HEK293 (cell line): ENCODE data around the gene CRYBG1.
"Not testable (repeated sequence)": the region's sequence is repeated elsewhere in the genome, so short reads cannot be mapped to it uniquely, and the experiment has no call there.

ENCODE experiments used
- CTCF ChIA-PET: fragments of 350-600 bp; formaldehyde crosslinking; extraction: SDS; loops from one replicate; lab custom pipeline; 2021; ENCODE audit warnings: antibody characterized with exemption; lab: Yijun Ruan, JAX
- POLR2A ChIA-PET: fragments of 300-600 bp; formaldehyde crosslinking; extraction: SDS; loops from one replicate; lab custom pipeline; 2020; ENCODE audit warnings: antibody characterized with exemption, inconsistent platforms; lab: Yijun Ruan, JAX
- H3K27ac ChIP-seq: fragments of 200-500 bp; sonication (Bioruptor generic); 2 replicates; pipeline ENCODE4 v1.5.1; 2014; ENCODE audit warnings: low read depth, low read length, control low read depth, inconsistent platforms; ENCODE audit errors: extremely low read depth
- H3K36me3 ChIP-seq, 2 experiments: fragments of 200-500 bp in 1 of 2; sonication (Bioruptor generic) in 1 of 2; 1 replicate in 1 of 2; 2 replicates in 1 of 2; pipeline ENCODE4 v1.5.1; 2014 to 2017; ENCODE audit warnings: inconsistent platforms in 2 of 2, low read length in 2 of 2; ENCODE audit not compliant: control insufficient read depth in 2 of 2, insufficient read depth in 1 of 2
- H3K4me1 ChIP-seq: fragments of 200-500 bp; sonication (Bioruptor generic); 2 replicates; pipeline ENCODE4 v1.5.1; 2014; ENCODE audit warnings: mild to moderate bottlenecking, low read length, inconsistent platforms; ENCODE audit not compliant: control insufficient read depth, insufficient read depth
- H3K4me3 ChIP-seq: 2 replicates; pipeline ENCODE4 v1.5.1; 2011; ENCODE audit warnings: low read depth, mild to moderate bottlenecking, control low read depth, low read length, moderate library complexity
- H3K9me3 ChIP-seq: fragments of 200-500 bp; sonication (Bioruptor generic); 2 replicates; pipeline ENCODE4 v1.5.1; 2014; ENCODE audit warnings: low read depth, low read length, inconsistent platforms; ENCODE audit not compliant: control insufficient read depth, insufficient read depth
- HOXD13 ChIP-seq: sonication (generic); formaldehyde crosslinking; IDR thresholded peaks from 2 replicates; pipeline ENCODE4 v1.8.0; 2022; ENCODE audit warnings: missing genetic modification reagents, borderline replicate concordance
- IKZF3 ChIP-seq: fragments of 450-650 bp; IDR thresholded peaks from 2 replicates; pipeline ENCODE4 v1.5.0; 2018; ENCODE audit warnings: missing biosample characterization, mild to moderate bottlenecking, missing genetic modification characterization, moderate library complexity
- PRDM10 ChIP-seq: fragments of 450-650 bp; formaldehyde crosslinking; IDR thresholded peaks from 2 replicates; pipeline ENCODE4 v1.5.1; 2016; ENCODE audit warnings: missing biosample characterization, missing genetic modification characterization
- PRDM2 ChIP-seq: fragments of 450-650 bp; formaldehyde crosslinking; IDR thresholded peaks from 2 replicates; pipeline ENCODE4 v1.5.1; 2016; ENCODE audit warnings: missing biosample characterization, missing genetic modification characterization, borderline replicate concordance
- SCRT1 ChIP-seq: fragments of 450-650 bp; formaldehyde crosslinking; IDR thresholded peaks from 2 replicates; pipeline ENCODE4 v1.5.1; 2016; ENCODE audit warnings: missing biosample characterization, missing genetic modification characterization, borderline replicate concordance
- TCF7L2 ChIP-seq: IDR thresholded peaks from 2 replicates; pipeline ENCODE4 v1.6.1; 2011; ENCODE audit warnings: low read depth, mild to moderate bottlenecking, inconsistent platforms, low read length, moderate library complexity, borderline replicate concordance
- TRIM28 ChIP-seq: IDR thresholded peaks from 2 replicates; pipeline ENCODE4 v1.6.1; 2011; ENCODE audit warnings: low read length, control low read depth, borderline replicate concordance
- ZNF426 ChIP-seq: fragments of 450-650 bp; formaldehyde crosslinking; IDR thresholded peaks from 2 replicates; pipeline ENCODE4 v1.5.1; 2017; ENCODE audit warnings: missing biosample characterization, missing genetic modification characterization, mild to moderate bottlenecking, inconsistent platforms, moderate library complexity
- ZNF621 ChIP-seq: fragments of 450-650 bp; formaldehyde crosslinking; IDR thresholded peaks from 2 replicates; pipeline ENCODE4 v1.5.1; 2017; ENCODE audit warnings: missing biosample characterization, missing genetic modification characterization
- ZNF658 ChIP-seq: fragments of 450-650 bp; formaldehyde crosslinking; IDR thresholded peaks from 2 replicates; pipeline ENCODE4; 2016; ENCODE audit warnings: missing biosample characterization, missing genetic modification characterization
- ZNF791 ChIP-seq: fragments of 450-650 bp; formaldehyde crosslinking; IDR thresholded peaks from 2 replicates; pipeline ENCODE4 v1.5.1; 2016; ENCODE audit warnings: missing biosample characterization, missing genetic modification characterization
- ZSCAN18 ChIP-seq: fragments of 450-650 bp; formaldehyde crosslinking; IDR thresholded peaks from 2 replicates; pipeline ENCODE4 v1.5.1; 2016; ENCODE audit warnings: missing biosample characterization, missing genetic modification characterization

Gene CRYBG1

GRCh38 chr6:106398621-106399020 is 38.1 kb downstream of the CRYBG1 start:
- H3K4me3 ChIP-seq, result no peak overlapping the region
- POLR2A ChIA-PET, result no interaction called here
- CTCF ChIA-PET, result interaction anchor here (0.6 kb wide), 1 partner anchor 76 kb away, joined by 3 read pairs; no protein-coding TSS in a partner anchor
- TF ChIP-seq ZNF658 (tag by site-specific recombination) (no peak), ZNF426 (tag by site-specific recombination) (no peak), IKZF3 (tag by site-specific recombination) (no peak), PRDM2 (tag by site-specific recombination) (no peak), ZNF621 (tag by site-specific recombination) (no peak), ZNF791 (tag by site-specific recombination) (no peak)
- no peaks in the 10 kb centered on the region for H3K36me3 ChIP-seq
- no peak overlapping the region for H3K27ac ChIP-seq
- H3K9me3 ChIP-seq, result no peaks in the 10 kb centered on the region
- H3K4me1 ChIP-seq, result no peaks in the 10 kb centered on the region

GRCh38 chr6:106405044-106405443 is 44.5 kb downstream of the CRYBG1 start:
- H3K4me1 ChIP-seq, H3K36me3 ChIP-seq, H3K9me3 ChIP-seq, H3K4me3 ChIP-seq, POLR2A ChIA-PET, H3K27ac ChIP-seq: not testable (repeated sequence)
- CTCF ChIA-PET, result interaction anchor here (0.6 kb wide), 1 partner anchor 188 kb away, joined by 3 read pairs; no protein-coding TSS in a partner anchor

- Histone ChIP-seq H3K4me1 (0 out of 2 replicates have a peak, but pooled peaks cover 2% of the 10 kb centered on the region), H3K27ac (no peak overlapping the region), H3K36me3 (no peaks in the 10 kb centered on the region), H3K9me3 (no peaks in the 10 kb centered on the region), H3K4me3 (no peak overlapping the region)
- POLR2A ChIA-PET, result interaction anchor here (0.6 kb wide), 1 partner anchor 574 kb away, joined by 3 read pairs; no protein-coding TSS in a partner anchor
- TF ChIP-seq SCRT1 (tag by site-specific recombination) (no peak), ZSCAN18 (no peak), TRIM28 (no peak), PRDM10 (tag by site-specific recombination) (no peak), TCF7L2 (no peak), HOXD13 (CRISPR knock-in tag) (no peak)
- CTCF ChIA-PET, result interaction anchor here (0.6 kb wide), 1 partner anchor 17 kb away, joined by 3 read pairs; no protein-coding TSS in a partner anchor
Measured at GRCh38 chr6:106411056-106411455, 50.5 kb downstream of the CRYBG1 start.
